Measurements from ENCODE around the gene LPAR5. TPM values are rescaled to one million over a fixed set of nuclear protein-coding genes. Genes with fewer than 3 reads are reported as not detected.

LPAR5 gene
- total and polyA plus RNA-seq, 2 of the 8 experiments (the other 6 are each of a cell fraction or from before 2014, with no cell fraction given) = 0.22 to 0.24 TPM

DNA sequence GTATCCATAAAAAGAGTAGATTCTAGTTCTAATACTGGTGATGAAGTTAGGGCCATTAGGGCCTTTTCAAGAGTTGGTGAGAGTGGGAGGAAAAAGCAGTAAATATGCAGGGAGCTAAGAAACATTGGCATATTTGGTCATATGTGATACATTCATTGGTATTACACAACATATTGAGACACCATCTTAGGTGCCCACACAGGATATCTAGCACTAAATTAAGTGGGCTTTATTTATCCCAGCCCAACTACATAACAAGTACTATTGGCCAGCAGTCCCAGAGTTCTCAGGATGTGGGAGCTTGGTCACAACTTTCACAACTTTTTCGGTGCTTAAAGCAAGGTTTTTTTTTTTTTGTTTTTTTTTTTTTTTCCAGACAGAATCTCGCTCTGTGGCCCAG is 29.1 kb upstream of the LPAR5 start (continued):
- TF ChIP-seq, protein P1, sequence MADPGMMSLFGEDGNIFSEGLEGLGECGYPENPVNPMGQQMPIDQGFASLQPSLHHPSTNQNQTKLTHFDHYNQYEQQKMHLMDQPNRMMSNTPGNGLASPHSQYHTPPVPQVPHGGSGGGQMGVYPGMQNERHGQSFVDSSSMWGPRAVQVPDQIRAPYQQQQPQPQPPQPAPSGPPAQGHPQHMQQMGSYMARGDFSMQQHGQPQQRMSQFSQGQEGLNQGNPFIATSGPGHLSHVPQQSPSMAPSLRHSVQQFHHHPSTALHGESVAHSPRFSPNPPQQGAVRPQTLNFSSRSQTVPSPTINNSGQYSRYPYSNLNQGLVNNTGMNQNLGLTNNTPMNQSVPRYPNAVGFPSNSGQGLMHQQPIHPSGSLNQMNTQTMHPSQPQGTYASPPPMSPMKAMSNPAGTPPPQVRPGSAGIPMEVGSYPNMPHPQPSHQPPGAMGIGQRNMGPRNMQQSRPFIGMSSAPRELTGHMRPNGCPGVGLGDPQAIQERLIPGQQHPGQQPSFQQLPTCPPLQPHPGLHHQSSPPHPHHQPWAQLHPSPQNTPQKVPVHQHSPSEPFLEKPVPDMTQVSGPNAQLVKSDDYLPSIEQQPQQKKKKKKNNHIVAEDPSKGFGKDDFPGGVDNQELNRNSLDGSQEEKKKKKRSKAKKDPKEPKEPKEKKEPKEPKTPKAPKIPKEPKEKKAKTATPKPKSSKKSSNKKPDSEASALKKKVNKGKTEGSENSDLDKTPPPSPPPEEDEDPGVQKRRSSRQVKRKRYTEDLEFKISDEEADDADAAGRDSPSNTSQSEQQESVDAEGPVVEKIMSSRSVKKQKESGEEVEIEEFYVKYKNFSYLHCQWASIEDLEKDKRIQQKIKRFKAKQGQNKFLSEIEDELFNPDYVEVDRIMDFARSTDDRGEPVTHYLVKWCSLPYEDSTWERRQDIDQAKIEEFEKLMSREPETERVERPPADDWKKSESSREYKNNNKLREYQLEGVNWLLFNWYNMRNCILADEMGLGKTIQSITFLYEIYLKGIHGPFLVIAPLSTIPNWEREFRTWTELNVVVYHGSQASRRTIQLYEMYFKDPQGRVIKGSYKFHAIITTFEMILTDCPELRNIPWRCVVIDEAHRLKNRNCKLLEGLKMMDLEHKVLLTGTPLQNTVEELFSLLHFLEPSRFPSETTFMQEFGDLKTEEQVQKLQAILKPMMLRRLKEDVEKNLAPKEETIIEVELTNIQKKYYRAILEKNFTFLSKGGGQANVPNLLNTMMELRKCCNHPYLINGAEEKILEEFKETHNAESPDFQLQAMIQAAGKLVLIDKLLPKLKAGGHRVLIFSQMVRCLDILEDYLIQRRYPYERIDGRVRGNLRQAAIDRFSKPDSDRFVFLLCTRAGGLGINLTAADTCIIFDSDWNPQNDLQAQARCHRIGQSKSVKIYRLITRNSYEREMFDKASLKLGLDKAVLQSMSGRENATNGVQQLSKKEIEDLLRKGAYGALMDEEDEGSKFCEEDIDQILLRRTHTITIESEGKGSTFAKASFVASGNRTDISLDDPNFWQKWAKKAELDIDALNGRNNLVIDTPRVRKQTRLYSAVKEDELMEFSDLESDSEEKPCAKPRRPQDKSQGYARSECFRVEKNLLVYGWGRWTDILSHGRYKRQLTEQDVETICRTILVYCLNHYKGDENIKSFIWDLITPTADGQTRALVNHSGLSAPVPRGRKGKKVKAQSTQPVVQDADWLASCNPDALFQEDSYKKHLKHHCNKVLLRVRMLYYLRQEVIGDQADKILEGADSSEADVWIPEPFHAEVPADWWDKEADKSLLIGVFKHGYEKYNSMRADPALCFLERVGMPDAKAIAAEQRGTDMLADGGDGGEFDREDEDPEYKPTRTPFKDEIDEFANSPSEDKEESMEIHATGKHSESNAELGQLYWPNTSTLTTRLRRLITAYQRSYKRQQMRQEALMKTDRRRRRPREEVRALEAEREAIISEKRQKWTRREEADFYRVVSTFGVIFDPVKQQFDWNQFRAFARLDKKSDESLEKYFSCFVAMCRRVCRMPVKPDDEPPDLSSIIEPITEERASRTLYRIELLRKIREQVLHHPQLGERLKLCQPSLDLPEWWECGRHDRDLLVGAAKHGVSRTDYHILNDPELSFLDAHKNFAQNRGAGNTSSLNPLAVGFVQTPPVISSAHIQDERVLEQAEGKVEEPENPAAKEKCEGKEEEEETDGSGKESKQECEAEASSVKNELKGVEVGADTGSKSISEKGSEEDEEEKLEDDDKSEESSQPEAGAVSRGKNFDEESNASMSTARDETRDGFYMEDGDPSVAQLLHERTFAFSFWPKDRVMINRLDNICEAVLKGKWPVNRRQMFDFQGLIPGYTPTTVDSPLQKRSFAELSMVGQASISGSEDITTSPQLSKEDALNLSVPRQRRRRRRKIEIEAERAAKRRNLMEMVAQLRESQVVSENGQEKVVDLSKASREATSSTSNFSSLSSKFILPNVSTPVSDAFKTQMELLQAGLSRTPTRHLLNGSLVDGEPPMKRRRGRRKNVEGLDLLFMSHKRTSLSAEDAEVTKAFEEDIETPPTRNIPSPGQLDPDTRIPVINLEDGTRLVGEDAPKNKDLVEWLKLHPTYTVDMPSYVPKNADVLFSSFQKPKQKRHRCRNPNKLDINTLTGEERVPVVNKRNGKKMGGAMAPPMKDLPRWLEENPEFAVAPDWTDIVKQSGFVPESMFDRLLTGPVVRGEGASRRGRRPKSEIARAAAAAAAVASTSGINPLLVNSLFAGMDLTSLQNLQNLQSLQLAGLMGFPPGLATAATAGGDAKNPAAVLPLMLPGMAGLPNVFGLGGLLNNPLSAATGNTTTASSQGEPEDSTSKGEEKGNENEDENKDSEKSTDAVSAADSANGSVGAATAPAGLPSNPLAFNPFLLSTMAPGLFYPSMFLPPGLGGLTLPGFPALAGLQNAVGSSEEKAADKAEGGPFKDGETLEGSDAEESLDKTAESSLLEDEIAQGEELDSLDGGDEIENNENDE (IDR thresholded peaks at IDR 0.05; ENCODE audit: insufficient replicate concordance, low read length) = no peak
- TF ChIP-seq USF2 (IDR thresholded peaks at IDR 0.05; ENCODE audit: low read length) = no peak
- no peak for TF ChIP-seq CBX5 (IDR thresholded peaks at IDR 0.05; ENCODE audit: low read depth, low read length)
- no peak for TF ChIP-seq PHF8 (conservative IDR thresholded peaks at IDR 0.05; ENCODE audit: low read depth, low read length)
- no peak for TF ChIP-seq ZNF274 (IDR thresholded peaks at IDR 0.05; ENCODE audit: borderline replicate concordance, extremely low read depth, low read length)
- TF ChIP-seq ATF3 (IDR thresholded peaks at IDR 0.05; ENCODE audit: insufficient read depth, low read depth, low read length) = no peak

Measured in H1 (cell line).